Stimulated activated CD4-positive, alpha-beta T cell treated with anti-CD3 and anti-CD28 coated beads, Interleukin-4, amount 100 ng/mL, for 4 hours (primary cell): ENCODE data around the gene NEURL1.

Source experiments
- DNase-seq, 2 experiments: peaks; one replicate each; pipeline ENCODE4 v3.0.0-alpha.2; 2020

NEURL1 gene

GRCh38 chr10:103493362-103493915 lies at the start of gene NEURL1:
Gene NEURL1 (plus strand): TSS chr10:103493705. CDS start chr10:103494388, 683 bp downstream.
- peak; percentile 17 to 30 for DNase-seq

- DNase-seq, result no peak
Observed at GRCh38 chr10:103444478-103444877, 49.0 kb upstream of the NEURL1 start.

GRCh38 chr10:103445366-103445765 lies 48.1 kb upstream of the NEURL1 start:
- no peak for DNase-seq

GRCh38 chr10:103445767-103446567 lies 47.5 kb upstream of the NEURL1 start:
- DNase-seq, result no peak

- no peak for DNase-seq
Observed at GRCh38 chr10:103447187-103447586, 46.3 kb upstream of the NEURL1 start.

- DNase-seq, result no peak
Observed at GRCh38 chr10:103448746-103449145, 44.8 kb upstream of the NEURL1 start.

- no peak for DNase-seq
Observed at GRCh38 chr10:103449208-103450144, 44.0 kb upstream of the NEURL1 start.

- no peak for DNase-seq
Observed at GRCh38 chr10:103450201-103450695, 43.3 kb upstream of the NEURL1 start.

- peak; percentile 22 to 32 for DNase-seq
Observed at GRCh38 chr10:103451091-103451813, 42.3 kb upstream of the NEURL1 start.

GRCh38 chr10:103451831-103452505 lies 41.5 kb upstream of the NEURL1 start, which contains the start of gene CALHM2:
Gene CALHM2 (minus strand): TSS chr10:103452370. CDS start chr10:103449941, 2,429 bp downstream.
- DNase-seq, result peak; percentile 43 to 62

- no peak for DNase-seq
Observed at GRCh38 chr10:103452506-103453230, 40.8 kb upstream of the NEURL1 start.

- no peak for DNase-seq
Observed at GRCh38 chr10:103454026-103454425, 39.5 kb upstream of the NEURL1 start.

- no peak for DNase-seq
Observed at GRCh38 chr10:103455235-103455634, 38.3 kb upstream of the NEURL1 start.

- DNase-seq, result no peak
Observed at GRCh38 chr10:103456074-103456660, 37.3 kb upstream of the NEURL1 start.

GRCh38 chr10:103457176-103457712 lies 36.3 kb upstream of the NEURL1 start:
- DNase-seq, result no peak

GRCh38 chr10:103457896-103458583 lies 35.5 kb upstream of the NEURL1 start:
- DNase-seq, result no peak

- no peak for DNase-seq
Observed at GRCh38 chr10:103458720-103459119, 34.8 kb upstream of the NEURL1 start, which contains the start of gene CALHM1. Gene CALHM1 (minus strand): TSS chr10:103458900. CDS start chr10:103458751, 149 bp downstream.

- no peak for DNase-seq
Observed at GRCh38 chr10:103459615-103460014, 33.9 kb upstream of the NEURL1 start.

GRCh38 chr10:103463499-103463898 lies 30.0 kb upstream of the NEURL1 start:
- no peak for DNase-seq
